Thyroid gland (tissue), 4 donors: Measurements from ENCODE around the gene SUN1.

Source experiments
- POLR2A ChIP-seq, 2 donors: fragments of 450-650 bp; IDR thresholded peaks; one replicate each; pipeline ENCODE4 v1.6.1; 2017; ENCODE audit warnings: antibody characterized with exemption in 2 of 2, mild to moderate bottlenecking in 2 of 2, moderate library complexity in 1 of 2
- TF ChIP-seq, protein P1 (sequence below), 6 experiments: fragments of 200-600 bp in 3 of 6; fragments of 450-650 bp in 3 of 6; sonication (generic) in 3 of 6; IDR thresholded peaks; one replicate each; pipeline ENCODE4 v1.5.1; 2016 to 2019; ENCODE audit warnings: antibody characterized with exemption in 6 of 6, mild to moderate bottlenecking in 2 of 6, inconsistent platforms in 1 of 6, moderate library complexity in 1 of 6

DNA sequence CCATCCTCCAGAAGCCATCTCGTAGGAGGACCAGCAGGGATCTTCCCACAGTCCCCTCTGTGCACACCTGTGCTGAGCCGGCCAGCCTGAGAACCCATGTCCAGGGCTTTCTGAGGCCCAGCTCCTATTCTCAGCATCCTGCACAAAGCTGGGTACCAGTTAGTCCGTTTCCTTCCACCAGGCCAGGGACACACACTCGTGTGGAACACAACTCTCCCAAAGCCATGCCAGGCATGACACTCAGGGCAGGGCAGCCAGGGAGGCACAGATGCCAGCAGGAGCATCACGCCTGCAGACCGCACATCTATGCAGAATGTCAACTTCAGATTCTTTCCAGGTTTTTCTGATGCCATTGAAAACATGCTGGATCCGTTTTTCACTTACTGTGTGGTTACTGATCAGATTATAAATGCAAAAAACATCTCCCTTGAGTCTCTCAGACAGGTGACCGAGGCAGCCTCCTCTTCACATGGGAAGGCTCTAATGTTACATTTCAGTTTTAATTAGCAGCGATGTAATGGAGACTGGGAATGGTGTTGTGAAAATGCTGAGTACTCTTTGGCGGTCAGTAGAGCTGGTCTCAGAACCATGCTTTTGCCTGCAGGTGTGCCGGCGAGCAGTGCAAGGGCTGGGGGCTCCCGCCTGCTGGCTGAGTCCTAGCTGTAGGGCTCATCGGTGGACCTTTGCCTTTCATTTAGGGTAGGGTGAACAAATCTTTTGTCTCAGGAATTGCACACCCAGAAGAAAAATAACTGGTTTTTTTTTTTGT lies 3.3 kb upstream of the SUN1 start:
- TF ChIP-seq, protein P1, sequence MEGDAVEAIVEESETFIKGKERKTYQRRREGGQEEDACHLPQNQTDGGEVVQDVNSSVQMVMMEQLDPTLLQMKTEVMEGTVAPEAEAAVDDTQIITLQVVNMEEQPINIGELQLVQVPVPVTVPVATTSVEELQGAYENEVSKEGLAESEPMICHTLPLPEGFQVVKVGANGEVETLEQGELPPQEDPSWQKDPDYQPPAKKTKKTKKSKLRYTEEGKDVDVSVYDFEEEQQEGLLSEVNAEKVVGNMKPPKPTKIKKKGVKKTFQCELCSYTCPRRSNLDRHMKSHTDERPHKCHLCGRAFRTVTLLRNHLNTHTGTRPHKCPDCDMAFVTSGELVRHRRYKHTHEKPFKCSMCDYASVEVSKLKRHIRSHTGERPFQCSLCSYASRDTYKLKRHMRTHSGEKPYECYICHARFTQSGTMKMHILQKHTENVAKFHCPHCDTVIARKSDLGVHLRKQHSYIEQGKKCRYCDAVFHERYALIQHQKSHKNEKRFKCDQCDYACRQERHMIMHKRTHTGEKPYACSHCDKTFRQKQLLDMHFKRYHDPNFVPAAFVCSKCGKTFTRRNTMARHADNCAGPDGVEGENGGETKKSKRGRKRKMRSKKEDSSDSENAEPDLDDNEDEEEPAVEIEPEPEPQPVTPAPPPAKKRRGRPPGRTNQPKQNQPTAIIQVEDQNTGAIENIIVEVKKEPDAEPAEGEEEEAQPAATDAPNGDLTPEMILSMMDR (IDR thresholded peaks at IDR 0.05), result no peak
- no peak for TF ChIP-seq POLR2A (IDR thresholded peaks at IDR 0.05)
